D721Med (cell line): Measurements from ENCODE around the gene ACAD9.
"Not testable (repeated sequence)": the region's sequence is repeated elsewhere in the genome, so short reads cannot be mapped to it uniquely, and the experiment has no call there.

Source experiments
- DNase-seq: peaks from one replicate; pipeline ENCODE4 v3.0.0; 2011; ENCODE audit warnings: low spot score; ENCODE audit not compliant: insufficient read length
- FAIRE-seq: peaks from 2 replicates; lab custom pipeline; 2011; peaks lifted over from hg19 to GRCh38; lab: Jason Lieb, UNC
- CTCF ChIP-seq: IDR thresholded peaks from 2 replicates; pipeline ENCODE4 v1.5.1; 2012; ENCODE audit warnings: mild to moderate bottlenecking, control low read depth; ENCODE audit not compliant: insufficient read depth; ENCODE audit errors: missing control alignments

The ACAD9 gene

GRCh38 chr3:128864351-128864811 lies 15.0 kb upstream of the ACAD9 start:
- no peak for TF ChIP-seq CTCF
- no peak for FAIRE-seq
- DNase-seq, result no peak

- DNase-seq, FAIRE-seq: not testable (repeated sequence)
Measured at GRCh38 chr3:128864849-128865804, 14.3 kb upstream of the ACAD9 start.

GRCh38 chr3:128867200-128868125 lies 12.0 kb upstream of the ACAD9 start:
- no peak for DNase-seq
- TF ChIP-seq CTCF, result no peak
- no peak for FAIRE-seq

- TF ChIP-seq CTCF, result no peak
- FAIRE-seq, result no peak
- DNase-seq, result no peak
Measured at GRCh38 chr3:128870347-128870746, 9.1 kb upstream of the ACAD9 start.

- DNase-seq (no peak), FAIRE-seq (no peak)
- TF ChIP-seq CTCF, result no peak
Measured at GRCh38 chr3:128872282-128872681, 7.1 kb upstream of the ACAD9 start.

GRCh38 chr3:128872744-128873143 lies 6.7 kb upstream of the ACAD9 start:
- DNase-seq (no peak), FAIRE-seq (no peak)
- TF ChIP-seq CTCF, result no peak
